GM19452 (cell line): Measurements from ENCODE around the gene PROSER2.
"Not testable (repeated sequence)": the region's sequence is repeated elsewhere in the genome, so short reads cannot be mapped to it uniquely, and the experiment has no call there.

Source experiments
- ATAC-seq: cut with Tn5 transposase; IDR thresholded peaks from one replicate; pipeline ENCODE4 v1.9.1; 2021; ENCODE audit not compliant: unreplicated experiment

Gene PROSER2

DNA sequence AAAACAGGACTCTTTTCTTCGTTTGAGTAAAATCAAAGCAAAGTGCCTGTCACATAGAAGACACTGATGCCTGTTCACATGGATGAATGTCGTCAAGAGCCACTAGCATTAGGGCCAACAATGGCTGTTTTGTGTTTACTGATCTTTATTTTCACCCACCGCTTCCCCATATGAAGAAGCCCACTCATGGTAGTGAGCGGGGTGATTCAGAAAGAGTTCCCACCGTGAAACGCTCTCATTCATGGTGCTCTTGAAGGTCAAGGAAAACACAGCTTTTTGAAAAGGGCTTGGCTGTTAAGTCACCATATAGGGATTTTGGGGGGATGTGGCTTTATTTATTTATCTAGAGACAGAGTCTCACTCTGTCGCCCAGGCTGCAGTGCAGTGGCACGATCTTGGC is 12.5 kb downstream of the PROSER2 start:
- ATAC-seq, result no peak

DNA sequence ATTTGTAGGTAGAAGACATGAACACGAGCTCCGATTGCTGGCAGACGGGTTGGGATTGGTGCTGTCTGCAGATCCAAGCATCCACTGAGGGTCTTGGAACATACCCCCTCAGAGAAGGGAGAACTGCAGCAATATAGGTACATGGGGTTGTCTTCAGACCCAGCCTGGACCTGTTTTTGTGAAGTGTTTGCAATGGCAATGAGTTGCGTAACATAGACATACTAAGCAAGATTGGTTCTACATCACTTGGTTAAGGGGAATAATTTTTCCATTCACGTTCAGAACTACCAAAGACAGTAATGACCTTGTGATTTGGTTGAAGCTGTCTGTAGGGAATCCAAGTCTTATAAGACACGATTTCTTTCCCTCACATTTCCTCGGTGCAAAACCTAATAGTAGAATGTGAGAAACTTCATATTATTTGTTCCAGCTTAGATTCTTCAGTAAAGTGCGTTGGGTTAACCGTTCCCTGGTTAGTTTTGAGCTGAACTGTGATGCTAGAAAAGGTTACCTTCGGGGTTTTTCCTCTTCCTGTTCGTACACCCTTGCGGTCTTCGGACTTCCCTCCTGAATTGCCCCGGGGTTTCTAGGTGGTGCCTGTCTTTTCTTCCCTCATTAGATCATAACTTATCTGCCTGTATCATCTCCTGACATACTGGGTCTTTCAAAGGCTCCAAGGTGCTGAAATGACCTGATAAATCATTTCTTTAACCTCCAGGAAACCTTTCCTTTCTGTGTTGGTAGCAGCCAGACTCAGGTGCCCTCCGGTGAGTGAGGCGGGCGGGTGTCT is 14.4 kb downstream of the PROSER2 start:
- no peak for ATAC-seq

DNA sequence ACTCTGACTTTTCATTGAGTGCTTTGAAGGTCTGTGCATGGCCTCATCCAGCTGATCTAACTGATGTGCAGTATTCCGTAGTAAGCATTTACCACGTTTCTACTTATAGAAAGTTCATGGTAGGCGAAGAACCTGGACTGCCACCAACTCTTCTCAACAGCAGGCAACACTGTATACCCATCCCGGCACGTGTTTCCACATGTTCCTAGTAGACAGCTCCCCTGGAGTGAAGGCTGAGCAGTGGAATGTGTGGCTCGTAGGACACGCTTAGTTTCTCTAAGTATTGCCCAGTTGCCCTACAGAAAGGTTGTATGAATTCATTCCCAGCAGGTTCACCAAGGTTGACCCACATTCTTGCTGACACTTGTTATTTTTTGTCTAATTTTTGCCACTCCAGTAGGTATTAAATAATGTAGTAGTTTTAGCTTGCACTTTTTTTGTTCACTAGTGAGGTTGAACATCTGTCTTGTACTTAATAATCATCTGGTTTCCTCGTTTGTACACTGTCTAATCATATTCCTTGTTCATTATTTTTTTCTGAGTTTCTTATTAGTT is 15.2 kb downstream of the PROSER2 start:
- no peak for ATAC-seq

DNA sequence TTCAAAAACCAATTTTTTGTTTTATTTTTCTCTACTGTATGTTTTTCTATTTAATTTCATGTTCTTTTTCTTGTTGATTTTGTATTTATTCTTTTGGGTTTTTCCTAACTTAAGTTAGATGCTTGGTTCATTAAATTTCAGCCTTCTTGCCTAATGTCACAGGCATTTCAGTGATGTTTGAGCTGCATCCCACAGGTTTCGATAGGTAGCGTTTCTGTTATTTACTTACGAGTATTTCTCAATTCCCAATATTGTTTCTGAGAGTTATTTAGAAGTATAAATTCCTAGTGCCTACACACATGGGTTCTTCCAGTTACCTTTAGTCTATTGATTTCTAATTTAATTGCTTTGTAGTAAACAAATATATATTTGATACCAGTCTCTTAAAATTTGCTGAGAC is 18.2 kb downstream of the PROSER2 start:
- no peak for ATAC-seq

DNA sequence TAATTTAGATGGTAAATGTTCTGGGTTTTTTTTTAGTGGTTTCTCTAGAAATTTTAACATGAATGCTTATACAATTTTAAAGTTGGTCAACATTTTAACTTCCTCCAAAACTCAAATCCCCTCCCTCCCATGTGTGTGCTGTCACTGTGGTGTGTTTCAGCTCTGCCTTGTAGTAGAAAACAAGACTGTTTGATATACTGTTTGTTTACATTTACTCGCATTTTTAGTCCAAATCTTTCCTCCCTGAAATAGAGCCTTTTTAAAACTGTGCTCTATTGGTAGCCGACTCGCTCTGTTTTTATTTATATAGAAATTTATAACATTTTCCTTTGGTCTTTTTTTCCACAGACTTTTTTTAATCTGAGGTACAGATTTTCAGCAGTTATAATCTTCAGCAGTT is 19.3 kb downstream of the PROSER2 start:
- ATAC-seq, result no peak

DNA sequence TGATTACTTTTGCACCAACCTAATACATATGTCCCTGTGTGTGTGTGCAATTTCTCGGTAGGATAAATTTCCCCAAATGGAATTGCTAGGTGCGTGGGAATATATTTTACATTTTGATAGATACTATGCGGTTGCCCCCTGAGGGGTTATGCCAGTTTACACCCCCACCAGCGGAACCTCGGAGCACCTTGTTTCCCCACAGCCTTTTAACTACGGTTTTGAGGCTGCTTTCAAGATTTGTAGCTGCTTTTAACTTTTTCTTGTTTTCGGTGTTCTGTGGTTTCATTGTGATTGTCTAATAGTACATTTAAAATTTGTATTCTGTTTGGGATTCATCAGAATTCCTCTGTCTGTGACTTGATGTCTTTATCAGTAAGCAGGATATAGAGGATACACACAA is 22.0 kb downstream of the PROSER2 start:
- no peak for ATAC-seq

DNA sequence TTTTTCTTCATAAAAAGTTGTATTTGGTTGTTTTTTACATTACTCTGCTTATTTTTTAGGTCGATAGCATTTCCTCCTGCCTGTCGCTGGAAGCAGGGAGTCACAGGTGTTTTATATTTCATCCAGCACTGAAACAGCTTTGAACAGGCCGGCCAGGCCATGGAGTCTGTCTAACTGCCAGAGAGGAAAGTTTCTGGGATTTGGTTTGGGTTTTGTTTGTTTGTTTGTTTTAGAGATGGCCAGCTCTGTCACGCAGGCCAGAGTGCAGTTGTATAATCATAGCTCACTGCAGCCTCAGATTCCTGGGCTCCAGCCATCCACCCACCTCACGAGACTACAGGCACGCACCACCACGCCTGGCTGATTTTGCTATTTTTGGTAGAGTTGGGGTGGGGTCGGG is 23.4 kb downstream of the PROSER2 start:
- no peak for ATAC-seq

DNA sequence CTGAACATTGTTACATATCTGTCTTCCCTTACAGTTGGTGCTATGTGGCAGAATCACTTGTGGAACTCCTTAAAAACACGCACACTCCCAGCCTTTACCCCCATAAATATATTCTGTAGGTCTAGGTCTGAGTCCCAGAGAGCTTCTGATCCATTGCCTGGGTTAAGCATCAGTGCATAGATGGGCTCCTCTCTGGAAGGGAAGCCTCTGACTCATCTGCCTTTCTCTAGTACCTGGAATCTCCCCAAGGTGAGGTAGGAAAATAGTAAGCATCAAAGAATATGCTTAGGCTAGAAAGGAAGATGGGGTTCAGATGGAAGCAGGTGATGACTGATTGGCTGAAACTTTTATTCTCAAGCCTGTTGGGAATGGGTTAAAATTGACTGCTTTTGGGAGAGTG is 26.1 kb downstream of the PROSER2 start:
- no peak for ATAC-seq

DNA sequence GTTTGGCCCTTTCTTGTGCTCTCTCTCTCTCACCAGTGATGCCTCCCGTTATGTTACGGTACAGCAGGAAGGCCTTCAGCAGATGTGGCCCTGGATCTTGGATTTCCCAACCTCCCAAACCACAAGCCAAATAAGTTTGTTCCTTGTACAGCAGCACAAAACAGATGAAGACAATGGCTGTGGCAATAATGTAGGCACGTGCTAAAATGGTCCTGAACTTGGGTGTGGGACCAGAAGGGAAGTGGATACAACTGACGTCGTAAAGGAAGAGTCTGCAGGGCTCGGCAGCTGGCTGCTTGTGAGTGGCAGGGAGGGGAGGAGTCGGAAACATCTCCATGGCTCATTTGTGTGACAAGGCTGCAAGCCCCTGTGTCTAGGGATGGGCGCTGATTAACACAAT is 26.8 kb downstream of the PROSER2 start:
- ATAC-seq, result no peak

DNA sequence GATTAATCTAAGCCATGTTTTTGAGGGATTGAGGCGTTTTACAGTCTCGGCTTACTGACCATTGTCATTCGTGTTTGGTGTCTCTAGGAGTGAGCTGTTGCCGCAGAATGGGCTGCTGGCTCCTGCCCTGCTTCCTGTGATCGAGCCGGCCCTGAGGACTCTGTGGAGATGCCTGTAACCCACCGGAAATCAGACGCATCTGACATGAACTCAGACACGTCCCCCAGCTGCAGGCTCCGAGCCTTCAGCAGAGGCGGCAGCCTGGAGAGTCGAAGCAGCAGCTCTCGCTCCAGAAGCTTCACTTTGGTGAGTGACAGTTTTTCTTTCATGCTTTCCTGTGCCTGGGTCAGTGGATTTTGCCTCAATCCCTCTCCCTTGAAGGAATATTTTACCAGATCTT is 28.8 kb downstream of the PROSER2 start:
- ATAC-seq, result no peak

DNA sequence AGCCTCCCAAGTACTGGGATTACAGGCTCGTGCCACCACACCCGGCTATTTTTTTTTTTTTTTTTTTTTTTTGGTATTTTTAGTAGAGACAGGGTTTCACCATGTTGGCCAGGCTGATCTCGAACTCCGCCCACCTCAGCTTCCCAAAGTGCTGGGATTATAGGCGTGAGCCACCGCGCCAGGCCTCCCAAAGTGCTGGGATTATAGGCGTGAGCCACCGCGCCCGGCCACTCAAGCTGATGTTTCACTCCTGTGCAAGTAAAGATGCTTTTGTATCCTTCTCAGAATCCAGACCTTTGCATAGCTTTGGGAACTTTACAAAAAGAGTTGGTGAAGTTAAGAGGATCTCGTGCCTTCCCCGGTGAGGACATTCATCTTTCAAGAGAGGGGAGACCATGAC is 29.5 kb downstream of the PROSER2 start:
- ATAC-seq, result not testable (repeated sequence)

DNA sequence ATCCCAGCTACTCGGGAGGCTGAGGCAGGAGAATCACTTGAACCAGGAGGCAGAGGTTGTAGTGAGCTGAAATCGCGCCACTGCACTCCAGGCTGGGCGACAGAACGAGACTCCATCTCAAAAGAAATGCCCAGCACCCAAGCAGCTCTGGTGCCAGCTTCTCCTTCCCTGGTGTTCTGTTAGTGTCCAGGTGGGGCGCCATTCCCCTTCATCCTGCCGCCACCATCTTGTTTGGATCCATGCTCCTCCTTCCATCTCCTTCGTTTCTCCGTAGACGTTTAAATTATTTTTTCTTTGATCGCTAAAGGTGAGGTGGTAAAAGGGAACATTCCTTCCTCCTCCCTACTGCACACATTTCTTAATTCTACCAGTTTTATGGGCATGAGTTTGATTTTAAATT is 30.3 kb downstream of the PROSER2 start:
- ATAC-seq, result no peak

DNA sequence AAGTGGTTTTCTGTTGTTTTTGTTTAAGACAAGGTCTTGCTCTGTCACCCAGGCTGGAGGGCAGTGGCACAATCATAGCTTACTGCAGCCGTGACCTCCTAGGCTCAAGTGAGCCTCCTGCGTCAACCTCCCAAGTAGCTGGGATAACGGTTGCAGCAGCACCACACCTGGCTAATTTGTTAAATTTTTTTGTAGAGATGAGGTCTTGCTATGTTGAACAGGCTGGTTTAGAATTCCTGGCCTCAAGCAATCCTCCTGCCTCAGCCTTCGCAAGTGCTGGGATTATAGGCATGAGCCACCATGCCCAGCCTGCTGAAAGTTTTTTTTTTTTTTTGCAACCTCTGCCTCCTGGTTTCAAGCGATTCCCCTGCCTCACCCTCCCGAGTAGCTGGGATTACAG is 31.1 kb downstream of the PROSER2 start:
- ATAC-seq, result no peak

DNA sequence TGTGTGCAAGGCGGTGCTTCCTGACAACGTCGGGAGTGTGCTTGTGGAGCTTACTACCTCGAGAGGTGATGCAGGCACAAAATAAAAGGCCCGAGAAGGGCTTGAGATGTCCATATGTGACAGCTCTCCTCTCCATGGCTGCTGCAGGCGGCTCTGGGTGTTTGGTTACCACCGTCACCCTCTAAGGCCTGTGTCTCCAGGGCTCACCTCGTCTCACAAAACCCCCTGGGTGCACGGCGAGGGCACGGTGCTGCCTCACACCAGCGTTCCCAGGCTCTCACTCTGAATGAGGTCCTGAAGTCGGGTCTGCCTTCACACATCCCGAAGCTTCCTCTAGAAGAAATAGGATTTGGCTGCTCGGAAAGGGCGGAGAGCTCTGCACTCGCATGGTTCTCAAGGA is 32.9 kb downstream of the PROSER2 start:
- no peak for ATAC-seq

DNA sequence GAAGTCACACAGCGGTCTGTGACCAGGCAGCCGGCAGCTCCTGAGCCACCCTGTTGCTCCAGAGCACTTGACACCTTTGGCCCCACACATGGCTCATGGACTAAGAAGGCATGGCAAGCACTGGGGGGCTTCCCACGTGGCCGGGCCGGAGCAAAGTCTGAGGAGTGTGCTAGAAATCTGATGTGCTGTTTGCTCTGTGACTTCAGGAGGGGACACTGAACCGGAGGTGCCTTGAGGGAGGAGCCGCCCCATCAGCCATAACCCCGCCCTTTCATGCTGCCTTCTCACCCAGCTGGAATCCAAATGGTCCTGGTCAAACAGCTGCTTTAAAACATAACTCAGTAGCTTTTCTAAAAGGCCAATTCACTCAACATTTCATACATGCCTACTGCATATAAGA is 33.5 kb downstream of the PROSER2 start:
- ATAC-seq, result no peak

DNA sequence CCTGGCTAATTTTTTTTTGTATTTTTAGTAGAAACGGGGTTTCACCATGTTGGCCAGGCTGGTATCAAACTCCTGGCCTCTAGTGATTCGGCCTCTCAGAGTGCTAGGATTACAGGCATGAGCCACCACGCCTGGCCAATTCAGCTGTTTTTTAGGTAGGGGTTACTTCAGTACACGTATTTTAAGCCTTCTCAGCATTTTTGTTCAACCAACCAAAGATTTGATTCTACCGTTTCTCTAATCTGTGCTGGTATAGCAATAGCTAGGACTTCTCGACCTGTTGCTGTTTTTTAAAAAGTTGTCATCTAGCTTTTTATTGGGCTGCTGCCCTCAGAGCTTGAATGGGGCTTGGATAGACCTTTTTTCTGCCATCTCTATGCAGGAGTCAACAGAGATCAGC is 34.9 kb downstream of the PROSER2 start:
- no peak for ATAC-seq

DNA sequence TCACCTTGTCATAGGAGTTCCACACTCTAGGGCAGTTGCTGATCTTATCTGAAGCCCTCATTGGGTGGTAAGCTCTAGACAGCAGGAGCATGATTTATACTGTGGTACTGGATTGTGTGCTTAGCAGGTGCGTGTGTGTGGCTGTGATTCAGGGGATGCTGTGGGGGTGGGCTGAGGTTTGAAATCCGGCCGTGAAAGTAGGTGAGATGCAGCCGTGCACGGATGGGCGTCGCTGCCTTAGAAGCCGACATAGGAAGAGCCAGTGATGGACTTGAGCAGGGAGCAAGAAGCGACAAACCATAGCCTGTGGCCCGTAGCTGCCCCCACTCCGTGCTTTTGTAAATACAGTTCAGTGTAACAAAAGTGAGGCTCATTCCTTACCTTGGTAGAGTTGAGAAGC is 38.2 kb downstream of the PROSER2 start:
- no peak for ATAC-seq

DNA sequence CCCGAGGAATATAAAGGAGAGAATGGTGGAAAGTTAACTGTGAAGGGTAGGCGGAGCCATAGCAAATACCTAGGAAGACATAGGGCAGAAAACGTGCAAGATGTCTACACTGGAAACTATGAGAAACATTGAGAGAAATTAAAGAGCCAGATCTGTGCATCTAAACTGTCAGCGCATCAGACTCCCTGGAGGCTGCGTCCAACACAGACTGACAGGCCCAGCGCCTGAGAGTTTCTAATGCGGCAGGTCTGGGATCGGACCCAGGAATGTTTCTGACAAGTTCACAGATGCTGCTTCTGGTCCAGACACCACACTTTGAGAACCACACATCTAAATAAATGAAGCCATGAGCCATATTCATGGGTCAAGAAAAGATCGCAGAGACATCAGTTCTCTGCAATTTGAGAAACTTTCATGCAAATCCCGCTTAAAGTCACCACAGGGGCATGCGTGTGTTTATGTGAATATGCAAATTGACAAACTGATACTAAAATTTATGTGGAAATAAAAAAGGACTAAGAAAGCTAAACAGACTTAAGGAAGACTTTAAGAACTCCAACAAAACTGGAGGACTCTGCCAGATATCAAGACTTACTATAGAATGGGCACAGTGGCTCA is 38.8 kb downstream of the PROSER2 start:
- no peak for ATAC-seq

DNA sequence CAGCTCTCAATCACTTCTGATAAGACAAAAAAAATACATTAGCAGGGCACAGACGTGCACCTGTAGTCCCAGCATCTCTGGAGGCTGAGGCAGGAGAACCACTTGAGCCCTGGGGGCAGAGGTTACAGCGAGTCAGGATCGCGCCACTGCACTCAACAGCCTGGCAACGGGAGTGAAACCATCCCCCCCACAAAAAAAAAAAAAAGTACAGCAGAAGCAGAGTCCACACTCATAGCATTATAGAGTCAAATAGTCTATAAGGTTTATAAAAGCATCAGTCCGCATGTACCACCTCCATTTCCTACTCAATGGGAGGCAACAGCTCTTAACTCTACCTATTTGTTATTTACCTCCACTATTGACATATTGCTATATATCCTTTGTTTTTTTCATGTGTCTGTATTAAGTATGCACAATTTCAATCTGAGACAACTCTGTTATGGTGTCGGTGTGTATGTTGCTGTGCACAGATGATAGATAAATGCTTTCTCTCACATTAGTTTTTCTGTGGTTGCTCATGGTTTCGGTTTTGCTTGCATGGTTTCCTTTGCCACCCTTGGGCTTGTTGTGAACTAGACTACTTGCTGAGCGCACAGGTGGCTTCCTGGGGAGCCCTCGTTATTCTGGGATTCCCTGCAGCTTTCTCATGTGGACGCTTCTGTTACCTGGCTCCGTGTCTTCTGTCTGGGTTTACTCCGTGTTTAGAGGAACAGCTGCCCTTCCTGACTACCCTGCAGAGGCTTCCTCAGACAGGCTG is 40.4 kb downstream of the PROSER2 start:
- peak; percentile 98 for ATAC-seq

DNA sequence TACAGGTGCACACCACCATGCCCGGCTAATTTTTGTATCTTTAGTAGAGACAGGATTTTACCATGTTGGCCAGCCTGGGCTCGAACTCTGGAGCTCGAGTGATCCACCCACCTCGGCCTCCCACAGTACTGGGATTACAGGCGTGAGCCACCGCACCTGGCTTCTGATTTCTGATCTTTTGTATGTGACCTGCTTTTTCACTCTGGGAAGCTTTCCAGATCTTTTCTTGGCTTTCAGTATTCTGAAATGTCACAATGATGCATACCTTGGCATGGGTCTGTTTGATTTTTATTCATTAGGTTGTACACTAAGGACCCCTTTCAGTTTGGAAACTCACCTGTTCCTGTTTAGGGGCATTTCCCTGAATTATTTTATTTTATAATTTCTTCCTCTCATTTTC is 41.6 kb downstream of the PROSER2 start:
- ATAC-seq, result no peak

DNA sequence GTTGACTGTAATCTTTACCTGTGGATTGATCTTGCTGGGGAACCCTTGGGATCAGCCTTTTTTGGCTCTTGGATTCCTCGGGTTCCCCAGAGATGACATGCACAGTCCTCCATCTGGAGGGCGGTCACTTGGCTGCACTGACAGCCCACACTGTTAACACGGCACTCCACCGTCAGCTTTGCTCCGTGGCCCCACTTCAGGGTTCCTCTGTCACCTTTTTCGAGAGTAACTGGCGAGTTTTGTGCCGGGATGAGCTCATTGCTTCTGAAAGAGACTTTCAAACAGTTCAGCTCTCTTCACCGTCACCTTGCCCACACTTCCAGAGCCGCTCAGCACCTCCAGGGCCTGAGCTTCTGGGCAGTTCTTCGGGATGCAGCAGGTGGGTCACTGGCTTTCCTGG is 42.4 kb downstream of the PROSER2 start:
- no peak for ATAC-seq
